Liver (tissue), 9 donors: Measurements from ENCODE around the gene CNPY4. TPM values are rescaled to one million over a fixed set of nuclear protein-coding genes. Genes with fewer than 3 reads are reported as not detected.

ENCODE experiments used
- DNase-seq: peaks from one replicate; pipeline ENCODE4 v3.0.0-alpha.2; 2017; ENCODE audit warnings: low spot score
- H3K27ac ChIP-seq, 2 donors: one replicate each; pipeline ENCODE4 v1.7.0; 2013; ENCODE audit warnings: inconsistent platforms in 2 of 2, low read length in 2 of 2, control low read depth in 1 of 2, low read depth in 1 of 2, mild to moderate bottlenecking in 1 of 2
- H3K27me3 ChIP-seq, 4 donors: one replicate each; pipeline versions ENCODE4 v1.6.1 to v1.7.0; 2013; ENCODE audit warnings: low read length in 3 of 4, inconsistent platforms in 1 of 4, mild to moderate bottlenecking in 1 of 4, moderate library complexity in 1 of 4; ENCODE audit not compliant: control insufficient read depth in 4 of 4, insufficient read depth in 4 of 4
- H3K36me3 ChIP-seq, 4 donors: one replicate each; pipeline versions ENCODE4 v1.6.1 to v1.7.0; 2013; ENCODE audit warnings: low read length in 3 of 4, mild to moderate bottlenecking in 3 of 4, low read depth in 1 of 4, moderate library complexity in 1 of 4; ENCODE audit not compliant: control insufficient read depth in 4 of 4, insufficient read depth in 3 of 4
- H3K4me1 ChIP-seq, 4 donors: one replicate each; pipeline versions ENCODE4 v1.6.1 to v1.7.0; 2013; ENCODE audit warnings: low read length in 3 of 4, mild to moderate bottlenecking in 3 of 4, moderate library complexity in 1 of 4; ENCODE audit not compliant: control insufficient read depth in 4 of 4, insufficient read depth in 4 of 4
- H3K4me3 ChIP-seq, 3 donors: one replicate each; pipeline versions ENCODE4 v1.6.1 to v1.7.0; 2013; ENCODE audit warnings: low read length in 3 of 3, control low read depth in 1 of 3, low read depth in 1 of 3, mild to moderate bottlenecking in 1 of 3
- H3K9ac ChIP-seq, 2 donors: one replicate each; pipeline ENCODE4 v1.7.0; 2013; ENCODE audit warnings: low read length in 2 of 2, mild to moderate bottlenecking in 2 of 2, moderate library complexity in 2 of 2, control low read depth in 1 of 2, low read depth in 1 of 2
- H3K9me3 ChIP-seq, 4 donors: one replicate each; pipeline versions ENCODE4 v1.6.1 to v1.7.0; 2013; ENCODE audit warnings: low read length in 3 of 4; ENCODE audit not compliant: control insufficient read depth in 4 of 4
- ATF3 ChIP-seq: IDR thresholded peaks from 2 replicates; pipeline ENCODE4 v1.6.1; 2016; ENCODE audit warnings: antibody characterized with exemption
- EGR1 ChIP-seq, 2 donors: IDR thresholded peaks; 2 replicates each; pipeline ENCODE4 v1.6.1; 2016 to 2018; ENCODE audit warnings: antibody characterized with exemption in 2 of 2, low read depth in 2 of 2
- FOXA1 ChIP-seq: IDR thresholded peaks from 2 replicates; pipeline ENCODE4 v1.6.1; 2016; ENCODE audit warnings: antibody characterized with exemption
- FOXA2 ChIP-seq: IDR thresholded peaks from 2 replicates; pipeline ENCODE4 v1.6.1; 2016; ENCODE audit warnings: antibody characterized with exemption
- GABPA ChIP-seq, 2 donors: IDR thresholded peaks in 1 of 2; conservative IDR thresholded peaks in 1 of 2; 2 replicates each; pipeline ENCODE4 v1.6.1; 2016; ENCODE audit warnings: antibody characterized with exemption in 2 of 2, mild to moderate bottlenecking in 1 of 2, moderate library complexity in 1 of 2
- HNF4A ChIP-seq, 2 donors: conservative IDR thresholded peaks; 2 replicates each; pipeline ENCODE4 v1.6.1; 2016; ENCODE audit warnings: antibody characterized with exemption in 2 of 2, mild to moderate bottlenecking in 2 of 2
- HNF4G ChIP-seq: IDR thresholded peaks from 2 replicates; pipeline ENCODE4 v1.6.1; 2016; ENCODE audit warnings: antibody characterized with exemption
- JUND ChIP-seq, 2 donors: IDR thresholded peaks; 2 replicates each; pipeline ENCODE4 v1.6.1; 2016; ENCODE audit warnings: antibody characterized with exemption in 2 of 2
- NR2F2 ChIP-seq: IDR thresholded peaks from 2 replicates; pipeline ENCODE4 v1.6.1; 2016; ENCODE audit warnings: antibody characterized with exemption
- RAD21 ChIP-seq, 2 donors: IDR thresholded peaks; 2 replicates each; pipeline ENCODE4 v1.6.1; 2016; ENCODE audit warnings: antibody characterized with exemption in 2 of 2, mild to moderate bottlenecking in 2 of 2
- RXRA ChIP-seq, 2 donors: IDR thresholded peaks; 2 replicates each; pipeline ENCODE4 v1.6.1; 2017 to 2018; ENCODE audit warnings: antibody characterized with exemption in 2 of 2, mild to moderate bottlenecking in 1 of 2
- SP1 ChIP-seq: IDR thresholded peaks from 2 replicates; pipeline ENCODE4 v1.6.1; 2018; ENCODE audit warnings: antibody characterized with exemption, mild to moderate bottlenecking
- TAF1 ChIP-seq: conservative IDR thresholded peaks from 2 replicates; pipeline ENCODE4 v1.6.1; 2016; ENCODE audit warnings: antibody characterized with exemption, mild to moderate bottlenecking
- YY1 ChIP-seq: IDR thresholded peaks from 2 replicates; pipeline ENCODE4 v1.6.1; 2016; ENCODE audit warnings: antibody characterized with exemption, mild to moderate bottlenecking
- WGBS: extraction: QIAGEN DNeasy Blood & Tissue Kit; methylation state at CpG from one replicate; pipeline ENCODE4 v1.1.7; 2013; 5-methylcytosine and 5-hydroxymethylcytosine counted together
- polyA plus RNA-seq, 2 donors: library from polyadenylated mRNA; stranded (reverse) in 1 of 2; unstranded in 1 of 2; fragments of 200-250 nt in 1 of 2; fragments of >200 nt in 1 of 2; fragmentation: Nextera tagmentation in 1 of 2; extraction: Ambion mirVana in 1 of 2; gene quantifications; one replicate each; pipeline versions ENCODE4 v1.2.1 to v1.2.3, GENCODE V29; 2013 to 2015
- total RNA-seq, 2 donors: library from RNA; depleted of rRNA; stranded (reverse); fragments of >200 nt; gene quantifications; one replicate each; pipeline ENCODE4 v1.2.3, GENCODE V29; 2014
- TF ChIP-seq, protein P1 (sequence below): fragments of 150-350 bp; IDR thresholded peaks from 2 replicates; pipeline ENCODE4 v1.5.1; 2017; ENCODE audit warnings: improper control_type of control experiment, low read depth, low read length; ENCODE audit not compliant: missing input control
- TF ChIP-seq, protein P2 (sequence below): IDR thresholded peaks from 2 replicates; pipeline ENCODE4 v1.6.1; 2016; ENCODE audit warnings: antibody characterized with exemption, mild to moderate bottlenecking
- TF ChIP-seq, protein P3 (sequence below): IDR thresholded peaks from 2 replicates; pipeline ENCODE4 v1.6.1; 2016; ENCODE audit warnings: antibody characterized with exemption
- TF ChIP-seq, protein P4 (sequence below): IDR thresholded peaks from 2 replicates; pipeline ENCODE4 v1.6.1; 2016; ENCODE audit warnings: antibody characterized with exemption
- donor health status: healthy.
- donor health status: healthy.
- donor health status: healthy.
- donor health status: healthy.
- donor health status: healthy.

The CNPY4 gene
- total and polyA plus RNA-seq, 4 donors: 1.9 to 11.9 (median 3.8) TPM

- peaks cover 9 to 34% (median 18%) of the 10 kb centered on the region in 4 donors for H3K4me1 ChIP-seq
- no peaks in the 10 kb centered on the region for H3K27me3 ChIP-seq
- H3K9ac ChIP-seq: peak overlapping the region in 1 of 2 donors; percentile 72
- H3K9me3 ChIP-seq: no peaks in the 10 kb centered on the region
- H3K4me3 ChIP-seq: peak overlapping the region; percentile 23 to 53 (median 53)
- peak overlapping the region; percentile 29 to 36 for H3K27ac ChIP-seq
- 7% methylated on average over 24 of the region's 24 CpGs for WGBS
- no peaks in the 10 kb centered on the region for H3K36me3 ChIP-seq
- TF ChIP-seq YY1: peak; percentile 72
- TF ChIP-seq, protein P1, sequence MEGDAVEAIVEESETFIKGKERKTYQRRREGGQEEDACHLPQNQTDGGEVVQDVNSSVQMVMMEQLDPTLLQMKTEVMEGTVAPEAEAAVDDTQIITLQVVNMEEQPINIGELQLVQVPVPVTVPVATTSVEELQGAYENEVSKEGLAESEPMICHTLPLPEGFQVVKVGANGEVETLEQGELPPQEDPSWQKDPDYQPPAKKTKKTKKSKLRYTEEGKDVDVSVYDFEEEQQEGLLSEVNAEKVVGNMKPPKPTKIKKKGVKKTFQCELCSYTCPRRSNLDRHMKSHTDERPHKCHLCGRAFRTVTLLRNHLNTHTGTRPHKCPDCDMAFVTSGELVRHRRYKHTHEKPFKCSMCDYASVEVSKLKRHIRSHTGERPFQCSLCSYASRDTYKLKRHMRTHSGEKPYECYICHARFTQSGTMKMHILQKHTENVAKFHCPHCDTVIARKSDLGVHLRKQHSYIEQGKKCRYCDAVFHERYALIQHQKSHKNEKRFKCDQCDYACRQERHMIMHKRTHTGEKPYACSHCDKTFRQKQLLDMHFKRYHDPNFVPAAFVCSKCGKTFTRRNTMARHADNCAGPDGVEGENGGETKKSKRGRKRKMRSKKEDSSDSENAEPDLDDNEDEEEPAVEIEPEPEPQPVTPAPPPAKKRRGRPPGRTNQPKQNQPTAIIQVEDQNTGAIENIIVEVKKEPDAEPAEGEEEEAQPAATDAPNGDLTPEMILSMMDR: peak; percentile 76
- TF ChIP-seq FOXA1: peak; percentile 40
- TF ChIP-seq FOXA2: no peak
- TF ChIP-seq NR2F2: peak; percentile 95
- peak in 1 of 2 donors; percentile 54 for TF ChIP-seq GABPA (IDR thresholded peaks at IDR 0.05 in 1 of 2, conservative IDR thresholded peaks at IDR 0.05 in 1 of 2)
- peak; percentile 63 to 73 for TF ChIP-seq JUND (IDR thresholded peaks at IDR 0.05)
- peak; percentile 98 for TF ChIP-seq ATF3
- peak; percentile 97 for TF ChIP-seq SP1
- TF ChIP-seq, protein P2, sequence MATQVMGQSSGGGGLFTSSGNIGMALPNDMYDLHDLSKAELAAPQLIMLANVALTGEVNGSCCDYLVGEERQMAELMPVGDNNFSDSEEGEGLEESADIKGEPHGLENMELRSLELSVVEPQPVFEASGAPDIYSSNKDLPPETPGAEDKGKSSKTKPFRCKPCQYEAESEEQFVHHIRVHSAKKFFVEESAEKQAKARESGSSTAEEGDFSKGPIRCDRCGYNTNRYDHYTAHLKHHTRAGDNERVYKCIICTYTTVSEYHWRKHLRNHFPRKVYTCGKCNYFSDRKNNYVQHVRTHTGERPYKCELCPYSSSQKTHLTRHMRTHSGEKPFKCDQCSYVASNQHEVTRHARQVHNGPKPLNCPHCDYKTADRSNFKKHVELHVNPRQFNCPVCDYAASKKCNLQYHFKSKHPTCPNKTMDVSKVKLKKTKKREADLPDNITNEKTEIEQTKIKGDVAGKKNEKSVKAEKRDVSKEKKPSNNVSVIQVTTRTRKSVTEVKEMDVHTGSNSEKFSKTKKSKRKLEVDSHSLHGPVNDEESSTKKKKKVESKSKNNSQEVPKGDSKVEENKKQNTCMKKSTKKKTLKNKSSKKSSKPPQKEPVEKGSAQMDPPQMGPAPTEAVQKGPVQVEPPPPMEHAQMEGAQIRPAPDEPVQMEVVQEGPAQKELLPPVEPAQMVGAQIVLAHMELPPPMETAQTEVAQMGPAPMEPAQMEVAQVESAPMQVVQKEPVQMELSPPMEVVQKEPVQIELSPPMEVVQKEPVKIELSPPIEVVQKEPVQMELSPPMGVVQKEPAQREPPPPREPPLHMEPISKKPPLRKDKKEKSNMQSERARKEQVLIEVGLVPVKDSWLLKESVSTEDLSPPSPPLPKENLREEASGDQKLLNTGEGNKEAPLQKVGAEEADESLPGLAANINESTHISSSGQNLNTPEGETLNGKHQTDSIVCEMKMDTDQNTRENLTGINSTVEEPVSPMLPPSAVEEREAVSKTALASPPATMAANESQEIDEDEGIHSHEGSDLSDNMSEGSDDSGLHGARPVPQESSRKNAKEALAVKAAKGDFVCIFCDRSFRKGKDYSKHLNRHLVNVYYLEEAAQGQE: peak; percentile 51
- peak; percentile 35 for TF ChIP-seq TAF1
- TF ChIP-seq HNF4A (conservative IDR thresholded peaks at IDR 0.05): peak; percentile 88 to 95
- TF ChIP-seq HNF4G: peak; percentile 88
- TF ChIP-seq, protein P3, sequence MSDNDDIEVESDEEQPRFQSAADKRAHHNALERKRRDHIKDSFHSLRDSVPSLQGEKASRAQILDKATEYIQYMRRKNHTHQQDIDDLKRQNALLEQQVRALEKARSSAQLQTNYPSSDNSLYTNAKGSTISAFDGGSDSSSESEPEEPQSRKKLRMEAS: peak; percentile 77
- TF ChIP-seq RXRA (IDR thresholded peaks at IDR 0.05): peak; percentile 77 to 84
- TF ChIP-seq, protein P4, sequence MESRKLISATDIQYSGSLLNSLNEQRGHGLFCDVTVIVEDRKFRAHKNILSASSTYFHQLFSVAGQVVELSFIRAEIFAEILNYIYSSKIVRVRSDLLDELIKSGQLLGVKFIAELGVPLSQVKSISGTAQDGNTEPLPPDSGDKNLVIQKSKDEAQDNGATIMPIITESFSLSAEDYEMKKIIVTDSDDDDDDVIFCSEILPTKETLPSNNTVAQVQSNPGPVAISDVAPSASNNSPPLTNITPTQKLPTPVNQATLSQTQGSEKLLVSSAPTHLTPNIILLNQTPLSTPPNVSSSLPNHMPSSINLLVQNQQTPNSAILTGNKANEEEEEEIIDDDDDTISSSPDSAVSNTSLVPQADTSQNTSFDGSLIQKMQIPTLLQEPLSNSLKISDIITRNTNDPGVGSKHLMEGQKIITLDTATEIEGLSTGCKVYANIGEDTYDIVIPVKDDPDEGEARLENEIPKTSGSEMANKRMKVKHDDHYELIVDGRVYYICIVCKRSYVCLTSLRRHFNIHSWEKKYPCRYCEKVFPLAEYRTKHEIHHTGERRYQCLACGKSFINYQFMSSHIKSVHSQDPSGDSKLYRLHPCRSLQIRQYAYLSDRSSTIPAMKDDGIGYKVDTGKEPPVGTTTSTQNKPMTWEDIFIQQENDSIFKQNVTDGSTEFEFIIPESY: peak; percentile 49
- peak; percentile 76 to 81 for TF ChIP-seq RAD21 (IDR thresholded peaks at IDR 0.05)
- TF ChIP-seq EGR1 (IDR thresholded peaks at IDR 0.05; ENCODE audit: low read depth in 2 of 2): no peak
- DNase-seq: peak; percentile 91
These were observed 11.4 kb downstream of the CNPY4 start for GRCh38 chr7:100130608-100131453.
